Occipital lobe (tissue), 2 donors: ENCODE results near the gene AMPD3. TPM values are rescaled to one million over a fixed set of nuclear protein-coding genes. Genes with fewer than 3 reads are reported as not detected.
A peak's percentile ranks its signal among the peaks of the same experiment; 100 is the strongest.

ENCODE experiments used
- DNase-seq: peaks from one replicate; lab custom pipeline; 2025; lab: John Stamatoyannopoulos, UW
- total RNA-seq: library from RNA; depleted of rRNA; stranded (reverse); fragments of >200 nt; gene quantifications from one replicate; pipeline ENCODE4 v1.2.3, GENCODE V29; 2014

AMPD3 gene
- total RNA-seq, 1 donor from 2014 or later, result 0.78 TPM

DNA sequence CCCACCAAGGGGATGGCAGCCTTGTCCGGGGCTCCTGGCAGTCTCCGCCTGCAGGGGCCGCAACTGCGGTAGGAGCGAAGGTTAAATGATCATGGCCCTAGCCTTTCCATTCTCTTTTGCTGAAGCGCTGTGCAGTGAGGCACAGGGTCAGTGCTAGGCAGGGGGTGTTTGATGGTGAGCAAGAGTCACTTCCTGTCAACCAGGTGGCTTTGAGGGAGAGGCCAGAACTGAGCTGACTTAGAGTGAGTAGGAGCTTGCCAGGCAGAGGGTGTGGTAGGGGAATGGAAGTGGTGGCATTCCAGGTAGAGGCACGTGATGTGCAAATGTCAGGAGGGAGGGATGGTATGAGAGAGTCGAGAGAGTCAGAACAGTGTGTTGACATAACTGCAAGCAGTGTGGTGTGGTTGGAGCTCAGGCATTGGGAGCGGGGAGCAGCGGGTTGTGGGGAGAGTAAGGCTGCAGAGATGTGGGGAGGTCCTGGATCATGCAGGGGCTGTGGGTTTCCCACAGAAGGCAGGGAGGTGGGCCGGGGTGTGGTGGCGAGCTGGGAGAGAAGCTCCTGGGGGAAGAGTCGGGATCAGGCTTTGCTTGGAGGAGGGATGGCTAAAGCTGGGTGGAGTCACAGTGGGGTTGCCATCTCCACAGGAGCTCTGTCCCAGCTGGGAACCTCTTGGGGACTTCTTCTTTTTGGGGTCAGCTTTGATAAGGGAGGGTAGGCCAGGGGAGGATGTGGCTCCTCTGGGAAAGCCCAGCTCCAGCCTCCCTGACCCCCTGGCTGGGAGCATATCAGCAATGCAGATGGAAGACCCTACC, 33.3 kb downstream of the AMPD3 start:
- DNase-seq, result no peak

GRCh38 chr11:10488934-10489691, 34.0 kb downstream of the AMPD3 start:
- no peak for DNase-seq

DNA sequence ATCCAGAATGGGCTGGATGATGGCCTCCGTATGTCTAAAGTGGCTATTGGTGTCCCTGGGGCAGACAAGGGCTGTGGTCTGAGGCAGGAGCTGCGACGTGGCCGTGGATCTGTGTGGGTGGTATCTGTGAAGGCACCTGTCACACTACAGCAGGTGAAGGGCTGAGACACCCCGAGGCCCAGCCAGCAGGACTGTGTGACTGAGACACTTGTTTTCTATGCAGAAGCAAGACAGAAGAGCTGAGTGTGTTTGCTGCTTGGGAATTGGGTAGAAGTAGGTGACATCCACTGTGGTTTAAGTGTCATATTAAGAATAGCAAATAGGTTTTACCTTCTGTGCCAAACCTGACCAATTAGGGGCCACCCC, 35.0 kb downstream of the AMPD3 start:
- no peak for DNase-seq

GRCh38 chr11:10490398-10491241, 35.6 kb downstream of the AMPD3 start:
- peak; percentile 73 for DNase-seq

DNA sequence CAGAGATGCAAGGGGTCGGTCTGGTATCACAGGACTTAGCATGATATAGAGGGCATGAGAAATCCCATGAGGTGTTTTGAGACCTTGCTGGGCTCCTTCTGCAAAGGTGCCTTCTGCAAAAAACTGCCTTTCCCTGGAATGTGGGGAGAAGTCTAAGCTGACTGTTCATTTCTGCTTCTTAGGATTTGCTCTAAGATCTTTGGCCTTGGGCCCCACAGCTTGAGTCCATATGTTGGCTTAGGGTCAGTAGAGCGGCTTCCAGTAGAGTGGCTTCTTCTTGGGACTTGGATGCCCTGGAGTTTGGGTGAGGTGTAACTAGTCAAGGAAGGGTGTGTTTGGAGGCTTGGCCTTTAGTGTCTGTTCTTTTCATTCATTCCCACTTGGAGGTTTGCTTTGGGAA, 37.0 kb downstream of the AMPD3 start:
- DNase-seq, result no peak

DNA sequence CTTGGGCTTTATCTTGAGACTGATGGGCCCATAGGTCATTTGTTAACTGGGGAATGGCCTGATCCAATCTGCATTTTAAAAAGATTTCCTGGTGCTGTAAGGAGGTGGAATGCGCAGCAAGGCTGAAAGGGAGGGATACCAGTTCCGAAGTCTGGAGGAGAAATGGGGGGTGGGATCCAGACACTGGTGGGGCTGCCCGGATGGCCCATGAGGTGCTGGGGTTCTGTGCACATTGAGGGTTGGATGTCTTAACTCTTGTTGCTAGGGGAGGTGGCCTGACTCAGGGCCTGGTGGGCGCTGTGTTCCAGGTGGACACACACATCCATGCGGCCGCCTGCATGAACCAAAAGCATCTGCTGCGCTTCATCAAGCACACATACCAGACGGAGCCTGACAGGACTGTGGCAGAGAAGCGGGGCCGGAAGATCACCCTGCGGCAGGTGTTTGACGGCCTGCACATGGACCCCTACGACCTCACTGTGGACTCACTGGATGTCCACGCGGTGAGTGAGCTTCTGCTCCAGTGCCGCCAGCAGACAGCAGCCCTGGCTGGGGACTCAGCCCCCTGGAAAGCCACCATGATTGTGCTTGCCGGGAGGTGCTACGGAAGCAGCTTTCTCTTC, 38.1 kb downstream of the AMPD3 start:
- DNase-seq, result no peak

- DNase-seq, result no peak
Measured at GRCh38 chr11:10494636-10495463, 39.8 kb downstream of the AMPD3 start.

GRCh38 chr11:10495464-10495786, 40.4 kb downstream of the AMPD3 start:
- no peak for DNase-seq

- no peak for DNase-seq
Measured at GRCh38 chr11:10496296-10496936, 41.4 kb downstream of the AMPD3 start.

DNA sequence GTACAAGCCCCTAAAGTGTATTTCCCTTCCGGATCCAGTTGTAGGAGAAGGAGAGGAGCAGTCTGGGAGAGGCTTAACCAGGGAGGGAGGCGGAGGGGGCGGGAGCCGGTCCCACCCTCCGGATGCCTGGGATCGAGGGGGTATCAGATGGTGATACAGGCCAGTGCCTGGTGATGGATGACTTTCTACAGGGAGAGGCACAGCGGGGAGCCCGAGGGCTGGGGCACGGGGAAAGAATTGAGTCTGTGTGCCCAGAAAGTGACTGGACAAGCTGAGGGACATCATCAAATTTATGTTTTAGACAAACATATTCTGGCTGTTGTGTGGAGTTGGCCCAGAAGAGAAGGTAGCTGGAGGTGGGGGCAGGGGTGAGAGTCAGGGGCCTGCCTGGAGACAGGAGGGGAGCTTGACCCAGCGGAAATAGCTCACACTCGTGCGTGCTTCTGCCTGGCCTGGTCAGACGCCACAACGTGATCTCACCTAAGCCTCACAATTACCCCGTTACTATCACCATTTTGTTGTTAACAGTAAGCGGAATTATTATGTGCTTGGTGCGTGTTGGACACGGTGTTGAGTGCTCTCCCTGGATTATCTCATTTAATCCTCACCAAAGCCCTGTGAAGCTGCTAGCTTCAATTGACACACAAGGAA, 42.4 kb downstream of the AMPD3 start:
- no peak for DNase-seq

DNA sequence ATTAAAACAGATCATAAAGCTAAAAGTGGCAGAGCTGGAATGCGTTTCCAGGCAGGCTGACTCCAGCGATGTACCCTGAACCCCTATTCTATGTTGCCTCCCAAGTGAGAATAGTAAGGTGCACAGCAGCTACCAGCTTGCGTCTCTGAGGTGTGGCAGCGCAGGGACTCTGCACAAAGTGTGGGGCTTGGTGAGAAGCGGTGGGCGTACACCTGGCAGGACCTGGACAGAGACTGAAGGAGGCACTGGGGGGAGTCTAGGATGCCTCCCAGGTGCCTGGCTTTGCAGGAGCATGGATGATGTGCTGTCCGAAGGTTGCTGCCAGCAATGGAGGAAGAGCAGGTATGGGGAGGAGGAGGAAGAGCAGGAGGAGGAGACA, 42.9 kb downstream of the AMPD3 start:
- no peak for DNase-seq

- DNase-seq, result no peak
Measured at GRCh38 chr11:10498426-10499250, 43.6 kb downstream of the AMPD3 start.

DNA sequence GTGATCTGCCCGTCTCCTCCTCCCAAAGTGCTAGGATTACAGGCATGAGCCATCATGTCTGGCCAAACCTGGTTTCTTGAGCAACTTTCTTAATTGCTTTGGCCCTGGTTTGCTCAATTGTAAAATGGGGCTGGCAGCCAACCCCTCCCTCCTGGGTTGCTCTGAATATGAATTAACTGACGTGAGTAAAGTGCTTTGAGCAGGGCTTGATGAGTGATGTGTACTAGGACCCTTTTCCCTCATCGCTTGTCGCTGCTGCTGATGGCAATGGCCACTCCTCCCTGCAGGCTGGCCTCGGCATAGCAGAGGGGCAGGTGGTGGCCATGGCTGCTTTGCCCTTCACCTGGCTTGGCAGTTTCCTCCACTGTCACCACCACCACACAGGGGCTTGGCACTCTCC, 44.4 kb downstream of the AMPD3 start:
- DNase-seq, result no peak

DNA sequence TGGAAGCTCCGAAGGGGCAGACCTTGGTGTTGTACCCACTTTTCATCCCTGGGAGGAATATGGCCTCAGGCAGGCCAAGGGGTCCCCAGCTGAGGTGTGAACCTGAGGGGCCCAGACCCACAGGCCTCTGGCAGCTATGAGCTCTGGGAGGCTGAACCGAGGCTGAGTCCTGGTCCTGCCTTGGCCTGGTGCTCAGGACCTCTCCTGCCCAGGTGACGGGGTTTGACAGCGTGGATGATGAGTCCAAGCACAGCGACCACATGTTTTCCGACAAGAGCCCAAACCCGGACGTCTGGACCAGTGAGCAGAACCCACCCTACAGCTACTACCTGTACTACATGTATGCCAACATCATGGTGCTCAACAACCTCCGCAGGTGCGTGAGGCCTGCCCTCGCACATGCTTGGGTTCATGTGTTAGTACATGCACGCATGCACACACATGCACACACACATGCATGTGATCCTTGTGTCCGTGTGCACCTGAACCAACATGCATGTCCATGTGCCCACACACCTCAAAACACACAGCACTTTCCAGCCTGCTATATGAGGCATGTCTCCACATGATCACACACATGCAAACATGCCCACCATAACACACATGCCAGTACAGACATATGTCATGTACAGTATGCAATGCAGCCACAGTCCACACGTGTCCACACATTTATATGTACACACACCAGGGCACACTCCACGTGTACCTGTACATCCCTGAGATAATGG, 45.0 kb downstream of the AMPD3 start:
- DNase-seq, result no peak

- DNase-seq, result no peak
Measured at GRCh38 chr11:10500757-10501684, 46.0 kb downstream of the AMPD3 start.

GRCh38 chr11:10502065-10502680, 47.1 kb downstream of the AMPD3 start:
- no peak for DNase-seq

- no peak for DNase-seq
Measured at GRCh38 chr11:10502770-10503169, 47.7 kb downstream of the AMPD3 start.
